ENCODE measurements around the gene ABLIM2.

ABLIM2 gene

GRCh38 chr4:8158710-8159536 is at the start of gene ABLIM2:
ABLIM2 (minus strand) TSS chr4:8158813; CDS start chr4:8158689, 124 bp downstream.
- DNase-seq: peak; percentile 99

DNA sequence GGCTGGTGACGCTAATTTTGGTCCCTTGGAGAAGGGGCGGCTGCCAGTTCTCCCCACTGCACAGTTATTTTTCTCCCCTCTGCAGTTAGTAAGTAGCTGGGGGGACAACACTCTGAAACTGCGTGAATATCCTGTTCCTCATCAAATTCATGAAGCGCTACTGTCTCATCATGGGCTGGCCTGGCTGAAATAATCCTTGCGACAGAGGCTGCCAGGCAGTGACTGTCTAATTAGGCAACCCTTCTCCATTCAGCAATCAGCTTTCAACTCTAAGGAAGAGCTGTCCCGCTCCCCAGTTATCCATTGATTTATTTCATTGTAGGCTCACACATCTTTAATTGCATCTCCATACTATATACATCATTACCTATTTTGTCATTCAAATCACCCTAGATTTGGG is 48.7 kb upstream of the ABLIM2 start:
- DNase-seq: no peak

GRCh38 chr4:8205749-8206611 is 47.4 kb upstream of the ABLIM2 start:
- no peak for DNase-seq

- no peak for DNase-seq
Measured at GRCh38 chr4:8205241-8205707, 46.7 kb upstream of the ABLIM2 start.

GRCh38 chr4:8204576-8205227 is 46.1 kb upstream of the ABLIM2 start:
- DNase-seq: no peak

DNA sequence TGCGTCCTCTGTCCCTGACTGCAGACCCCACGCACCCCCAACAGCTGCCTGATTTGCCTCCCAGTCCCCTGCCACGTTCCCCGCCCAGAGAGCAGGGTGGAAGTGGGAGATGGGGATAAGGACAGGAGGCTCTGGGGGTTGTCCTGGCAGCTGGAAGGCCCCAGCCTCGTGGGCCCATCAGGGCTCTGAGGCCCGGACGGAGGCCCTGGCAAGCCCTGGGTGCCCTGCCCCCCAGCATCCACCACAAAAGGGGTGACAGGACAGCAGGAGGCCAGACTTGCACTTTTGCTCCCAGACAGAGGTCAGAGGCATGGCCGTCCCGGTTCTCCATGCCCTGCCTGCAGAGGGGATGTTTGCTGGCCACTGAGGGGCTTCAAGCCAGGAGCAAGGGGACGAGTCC is 45.2 kb upstream of the ABLIM2 start:
- no peak for DNase-seq

DNA sequence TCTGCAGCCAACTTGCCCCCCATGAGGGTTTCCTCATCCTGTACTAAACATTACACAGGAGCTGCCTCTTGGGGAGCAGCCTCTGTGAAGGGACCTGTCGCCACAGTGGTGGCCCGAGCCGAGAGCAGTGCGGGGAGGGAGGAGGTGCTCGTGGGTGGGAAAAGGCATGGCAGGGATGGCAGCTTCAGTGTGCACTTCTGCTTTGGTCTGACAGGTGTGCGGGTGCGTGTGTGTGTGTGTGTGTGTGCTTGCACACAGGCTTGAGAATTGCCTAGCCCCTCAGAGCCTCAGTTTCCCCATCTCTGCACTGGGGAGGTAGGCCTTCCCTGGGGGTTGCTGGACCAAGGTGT is 44.4 kb upstream of the ABLIM2 start:
- DNase-seq: no peak

- no peak for DNase-seq
Measured at GRCh38 chr4:8202108-8203051, 43.8 kb upstream of the ABLIM2 start.

DNA sequence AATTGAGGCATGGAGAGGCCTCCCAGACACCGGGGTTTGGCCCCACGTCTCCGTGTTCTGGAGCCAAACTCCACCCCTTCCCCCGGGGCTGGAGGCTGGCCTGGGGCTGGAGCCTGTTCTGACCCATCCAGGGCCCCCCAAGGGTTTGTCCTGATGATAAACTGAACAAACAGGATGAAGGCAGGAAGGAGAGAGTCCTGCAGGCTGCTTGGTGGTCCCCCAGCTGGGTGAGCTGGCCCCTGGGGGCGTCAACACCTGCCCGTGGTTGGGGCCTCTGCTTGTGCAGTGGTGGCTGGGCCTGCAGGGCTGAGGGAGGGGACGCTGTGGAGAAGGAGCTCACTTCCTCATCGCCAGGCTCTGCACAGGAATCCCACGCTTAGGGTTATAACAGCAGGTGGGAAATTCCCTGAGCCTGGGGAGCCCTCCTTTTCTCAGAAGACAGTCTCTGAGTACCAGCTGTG is 42.7 kb upstream of the ABLIM2 start:
- no peak for DNase-seq

DNA sequence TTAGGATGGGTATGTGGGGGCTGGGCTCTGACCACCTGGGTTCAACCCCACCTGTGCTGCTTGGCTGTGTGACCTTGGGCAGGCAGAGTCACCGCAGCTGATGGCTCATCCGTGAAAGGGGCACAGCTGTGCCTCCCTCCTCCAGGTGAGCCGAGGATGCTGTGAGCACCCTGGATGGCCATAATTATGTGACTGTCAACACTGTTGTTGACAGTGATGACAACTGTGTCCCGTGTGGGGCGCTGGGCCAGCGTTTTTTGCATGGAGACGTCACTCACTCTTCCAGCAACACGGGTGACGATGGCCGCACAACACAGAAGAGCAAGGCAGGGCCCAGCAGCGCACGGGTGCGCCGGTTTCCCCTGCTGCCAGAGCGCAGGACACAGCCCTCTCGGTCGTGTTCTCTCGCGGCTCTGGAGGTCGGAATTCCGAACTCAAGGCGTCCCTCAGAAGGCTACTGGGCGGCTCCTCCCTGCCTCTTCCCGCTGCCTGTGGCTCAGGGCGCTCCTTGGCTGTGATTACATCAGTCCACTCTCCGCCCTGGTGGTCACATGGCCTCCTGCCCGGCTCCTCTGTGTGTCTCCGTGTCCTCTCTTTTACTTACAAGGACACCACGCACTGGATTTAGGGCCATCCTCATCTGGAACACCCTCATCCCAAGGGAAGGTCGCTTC is 41.8 kb upstream of the ABLIM2 start:
- DNase-seq: peak; percentile 66

DNA sequence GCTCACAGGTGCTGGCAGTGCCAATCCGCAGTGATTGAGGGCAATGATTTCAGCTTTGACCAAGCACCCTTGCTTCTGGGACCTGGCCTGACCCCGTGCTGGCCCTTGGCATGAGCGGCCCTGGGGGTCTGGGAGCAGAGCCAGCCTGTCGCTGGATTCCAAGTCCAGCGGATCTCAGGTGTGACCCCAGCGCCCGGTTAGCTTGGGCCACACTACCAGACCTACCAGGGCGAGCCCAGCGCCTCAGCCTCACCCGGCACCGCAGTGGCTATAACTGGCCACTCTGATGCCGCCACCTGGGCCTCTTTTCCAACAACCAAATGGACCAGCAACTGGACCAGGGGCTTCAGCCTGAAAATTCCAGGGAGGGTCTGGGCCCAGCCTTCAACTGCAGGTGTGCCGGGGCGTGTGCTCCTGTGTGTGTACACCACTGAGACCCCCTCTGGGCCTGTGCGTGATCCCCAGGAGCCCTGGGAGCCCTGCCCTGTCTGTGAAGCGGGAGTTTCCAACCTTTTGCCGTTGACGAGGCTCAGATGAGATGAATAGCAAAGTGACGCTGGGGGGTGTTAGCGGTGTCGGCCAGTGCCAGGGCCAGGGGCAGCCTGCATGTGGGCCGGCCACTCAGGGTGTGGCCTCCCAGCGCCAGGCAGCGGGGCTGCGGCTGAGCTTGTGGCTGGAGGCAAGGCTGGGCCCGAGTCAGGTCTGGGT is 41.1 kb upstream of the ABLIM2 start:
- DNase-seq: peak; percentile 66

DNA sequence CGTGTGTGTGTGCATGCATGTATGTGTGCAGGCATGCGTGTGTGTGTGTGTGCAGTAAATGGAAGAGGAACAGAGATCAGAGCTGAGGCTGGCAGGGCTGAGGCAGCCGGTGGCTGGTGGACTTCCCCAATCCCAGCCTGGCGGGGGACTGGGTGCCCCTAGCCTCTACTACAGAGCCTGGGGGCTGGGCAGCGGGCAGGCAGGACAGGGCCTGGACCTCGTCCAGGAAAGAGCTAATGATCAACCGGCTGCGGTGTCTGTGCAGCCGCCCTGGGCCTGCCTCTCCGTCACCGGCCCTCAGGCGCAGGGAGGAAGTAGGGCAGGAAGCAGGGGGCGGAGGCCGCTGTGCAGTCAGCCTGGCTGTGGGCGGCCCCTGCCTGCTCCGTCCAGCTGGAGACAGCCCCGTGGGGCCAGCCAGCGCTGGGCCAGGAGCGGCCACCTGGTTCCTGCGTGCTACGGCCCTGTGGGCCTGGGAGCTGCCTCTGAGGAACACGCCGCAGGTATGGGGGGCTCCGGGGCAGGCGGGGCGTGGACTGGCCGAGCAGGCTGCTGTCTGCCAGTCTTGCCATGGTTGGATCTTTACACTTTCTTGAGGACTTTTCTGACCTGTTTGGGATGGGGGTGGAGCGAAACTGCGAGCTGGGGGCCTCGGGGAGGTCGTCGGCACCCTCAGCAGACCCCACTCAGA is 40.4 kb upstream of the ABLIM2 start, which contains the start of gene SH3TC1:
Gene SH3TC1, plus strand, starts transcription at position 385 of the 688 bp plus-strand sequence. CDS start 5,905 bp downstream, outside the sequence.
- DNase-seq: peak; percentile 98

DNA sequence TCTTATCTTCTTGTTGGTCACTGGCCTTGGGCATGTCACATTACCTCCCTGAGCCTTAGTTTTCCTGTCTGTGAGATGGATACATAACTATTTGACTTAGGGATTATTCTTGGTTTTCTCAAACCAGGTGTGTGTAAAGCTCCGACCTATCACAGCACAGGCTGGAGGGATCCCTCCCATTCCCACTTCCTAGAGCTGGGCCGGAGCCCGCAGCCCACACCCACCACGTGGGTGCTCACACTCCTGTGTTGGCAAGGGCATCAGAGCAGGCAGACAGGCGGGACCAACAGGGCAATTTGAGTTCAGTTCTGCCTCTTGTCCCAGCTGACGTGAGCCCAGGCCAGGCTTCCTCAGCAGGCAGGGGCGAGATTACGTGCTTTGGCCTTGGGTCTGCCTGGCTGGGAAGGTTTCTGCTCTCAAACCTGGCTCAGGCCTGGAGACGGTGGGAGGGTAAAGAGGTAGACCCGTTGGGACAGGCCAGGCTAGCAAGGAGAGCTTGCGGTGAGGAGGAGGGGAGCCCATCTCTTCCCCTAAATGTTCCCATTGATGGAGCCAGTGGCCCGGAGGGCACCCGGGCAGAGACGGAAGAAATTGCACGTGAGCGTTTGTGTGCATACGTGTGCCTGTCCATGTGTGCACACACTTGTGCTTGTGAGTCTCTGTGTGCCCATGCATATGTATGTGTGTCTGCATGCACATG is 39.7 kb upstream of the ABLIM2 start:
- peak; percentile 42 for DNase-seq

GRCh38 chr4:8197521-8197920 is 38.9 kb upstream of the ABLIM2 start:
- no peak for DNase-seq

DNA sequence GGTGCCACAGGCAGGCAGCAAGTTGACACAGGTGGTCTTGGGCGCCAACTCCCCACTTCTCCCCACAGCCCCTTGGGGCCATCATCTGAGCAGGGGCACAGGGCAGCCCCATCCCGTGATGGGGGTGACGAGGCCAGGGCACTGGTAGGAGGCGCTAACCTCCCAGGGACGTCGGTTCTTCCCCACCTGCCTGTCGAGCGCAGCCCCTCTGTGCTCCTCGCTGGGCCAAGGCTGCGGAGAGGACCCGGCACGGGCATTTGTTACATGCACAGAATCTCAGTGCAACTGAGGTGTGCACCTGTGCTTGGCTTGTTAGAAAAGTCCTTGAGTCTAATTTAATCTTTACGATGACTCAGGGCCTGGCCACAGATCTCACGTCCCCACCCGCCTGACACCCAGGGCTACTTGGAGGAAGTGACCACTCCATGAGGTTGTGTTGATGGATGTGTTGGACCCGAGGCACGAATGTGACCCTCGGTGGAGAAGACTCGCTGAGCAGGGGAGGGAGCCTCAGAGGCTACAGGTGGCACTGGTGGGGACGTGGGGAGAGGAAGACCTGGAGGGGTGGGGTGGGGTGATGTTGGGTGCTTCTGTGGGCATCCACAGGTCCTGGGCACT is 37.3 kb upstream of the ABLIM2 start:
- peak; percentile 52 for DNase-seq

DNA sequence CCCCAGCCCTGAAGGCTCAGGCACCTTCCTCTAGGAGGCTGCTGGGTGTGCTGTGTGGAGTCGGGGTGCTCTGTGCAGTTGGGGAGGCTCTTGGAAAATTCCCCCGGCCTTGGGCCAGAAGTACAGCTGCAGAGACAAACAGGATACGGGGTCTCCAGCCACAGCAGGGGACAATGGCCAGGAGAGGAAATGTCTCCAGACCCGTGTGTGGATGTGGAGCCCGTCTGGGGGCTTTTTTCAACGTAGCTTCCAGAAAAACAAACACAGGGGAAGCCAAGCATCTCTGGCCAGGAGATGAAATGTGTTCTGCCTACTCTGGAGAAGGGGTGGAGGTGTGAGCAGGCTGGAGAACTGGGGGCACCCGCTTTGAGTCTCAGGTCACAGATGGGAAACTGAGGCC is 36.8 kb upstream of the ABLIM2 start:
- no peak for DNase-seq

DNA sequence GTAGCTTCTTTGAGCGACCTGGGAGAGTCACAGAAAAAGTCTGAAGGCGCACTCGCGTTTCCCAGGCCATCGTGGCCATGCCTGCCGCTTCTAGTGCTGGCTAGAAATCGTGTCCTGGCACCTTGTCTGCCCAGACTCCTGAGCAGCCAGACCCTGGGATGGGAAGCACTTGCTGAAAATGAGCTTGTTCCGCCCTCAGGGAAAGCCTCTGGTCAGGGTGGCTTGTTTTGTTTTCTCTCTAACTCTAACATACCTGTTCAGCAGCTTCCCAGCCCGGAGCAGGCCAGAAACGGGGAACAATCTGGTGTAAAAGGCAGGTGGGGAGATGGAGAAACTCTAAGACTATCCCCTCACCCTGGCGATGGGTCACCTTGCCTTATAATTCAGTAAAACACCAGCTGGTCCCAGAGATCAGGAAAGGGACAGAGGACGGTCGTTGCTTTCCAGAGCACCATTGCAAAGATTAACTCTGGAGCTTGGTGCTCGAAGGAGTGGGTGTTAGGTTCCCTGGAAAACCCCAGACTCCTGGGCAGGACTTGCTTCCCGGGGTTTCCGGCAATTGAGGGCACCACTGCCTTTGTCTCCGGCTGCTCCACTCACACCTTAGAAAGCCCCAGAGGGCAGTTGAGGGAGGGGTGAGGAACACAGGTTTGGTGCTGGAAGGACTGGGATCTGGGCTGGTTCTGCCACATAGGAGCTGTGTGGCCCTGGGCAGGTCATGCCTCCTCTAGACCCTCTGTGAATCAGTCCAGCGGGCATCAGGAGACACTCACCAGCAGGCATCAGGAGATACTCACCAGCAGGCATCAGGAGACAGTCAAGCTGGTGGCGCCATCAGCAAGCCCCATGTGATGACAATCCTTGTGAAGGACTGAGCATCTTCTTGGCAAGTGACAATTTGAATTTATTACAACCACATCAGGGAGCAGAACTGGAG is 36.0 kb upstream of the ABLIM2 start:
- DNase-seq: no peak
